GM12878 (cell line): Measurements from ENCODE around the gene CNOT10.

Source experiments
- CEBPB ChIP-seq, 2 experiments: fragments of 150-350 bp in 1 of 2; IDR thresholded peaks; 2 replicates each; pipeline ENCODE4 v1.6.1; 2012 to 2014; ENCODE audit warnings: low read depth in 2 of 2, low read length in 2 of 2, borderline replicate concordance in 1 of 2, inconsistent platforms in 1 of 2
- CREB1 ChIP-seq: IDR thresholded peaks from 2 replicates; pipeline ENCODE4 v1.6.1; 2012; ENCODE audit warnings: low read depth, mild to moderate bottlenecking, inconsistent platforms
- CREM ChIP-seq: IDR thresholded peaks from 2 replicates; pipeline ENCODE4 v1.6.1; 2014; ENCODE audit warnings: antibody characterized with exemption, low read depth
- EP300 ChIP-seq, 2 experiments: fragments of 150-350 bp in 1 of 2; IDR thresholded peaks; 2 replicates each; pipeline ENCODE4 v1.6.1; 2011 to 2012; ENCODE audit warnings: low read depth in 2 of 2, low read length in 2 of 2, borderline replicate concordance in 1 of 2, improper control_type of control experiment in 1 of 2, inconsistent platforms in 1 of 2; ENCODE audit not compliant: control insufficient read depth in 1 of 2
- EZH2 ChIP-seq: IDR thresholded peaks from 2 replicates; pipeline ENCODE4 v1.6.1; 2012; ENCODE audit warnings: low read depth, mild to moderate bottlenecking, control low read depth, inconsistent platforms, low read length, borderline replicate concordance; ENCODE audit not compliant: control insufficient read depth
- MLLT1 ChIP-seq: fragments of 450-650 bp; IDR thresholded peaks from 2 replicates; pipeline ENCODE4 v1.6.1; 2016; ENCODE audit warnings: mild to moderate bottlenecking
- NFIC ChIP-seq: IDR thresholded peaks from 2 replicates; pipeline ENCODE4 v1.6.1; 2012; ENCODE audit warnings: low read depth, mild to moderate bottlenecking, inconsistent platforms, low read length, moderate library complexity
- RFX5 ChIP-seq: IDR thresholded peaks from 2 replicates; pipeline ENCODE4 v1.6.1; 2011; ENCODE audit warnings: low read depth, low read length, improper control_type of control experiment
- YY1 ChIP-seq: IDR thresholded peaks from 2 replicates; pipeline ENCODE4 v1.6.1; 2011; ENCODE audit warnings: low read depth, mild to moderate bottlenecking, low read length
- TF ChIP-seq, protein P1 (sequence below): IDR thresholded peaks from 2 replicates; pipeline ENCODE4 v1.6.1; 2012; ENCODE audit warnings: low read depth, low read length, improper control_type of control experiment
- TF ChIP-seq, protein P2 (sequence below): fragments of 450-650 bp; IDR thresholded peaks from 2 replicates; pipeline ENCODE4 v1.6.1; 2014; ENCODE audit warnings: mild to moderate bottlenecking

DNA sequence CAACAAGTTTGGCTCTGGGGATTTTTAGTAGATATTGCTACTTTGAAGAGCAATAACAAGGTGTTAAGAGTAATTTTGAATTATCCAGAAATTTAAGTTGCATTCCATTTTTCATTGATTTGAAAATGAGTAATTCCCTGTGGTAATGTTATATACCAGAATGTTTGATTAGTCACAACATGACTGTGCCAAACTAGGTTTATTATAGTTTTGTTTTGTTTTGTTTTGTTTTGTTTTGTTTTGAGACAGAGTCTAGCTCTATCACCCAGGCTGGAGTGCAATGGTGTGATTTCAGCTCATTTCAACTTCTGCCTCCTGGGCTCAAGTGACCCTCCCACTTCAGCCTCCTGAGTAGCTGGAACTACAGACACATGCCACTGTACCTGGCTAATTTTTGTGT is 40.7 kb downstream of the CNOT10 start:
- TF ChIP-seq EZH2 (no peak), EP300 (IDR thresholded peaks at IDR 0.05; ENCODE audit: borderline replicate concordance in 1 of 2, control insufficient read depth in 1 of 2, low read depth in 2 of 2, low read length in 2 of 2) (no peak), YY1 (no peak), CREM (no peak), RFX5 (no peak), NFIC (no peak), CREB1 (no peak), MLLT1 (no peak), CEBPB (IDR thresholded peaks at IDR 0.05; ENCODE audit: borderline replicate concordance in 1 of 2, low read depth in 2 of 2, low read length in 2 of 2) (no peak)
- TF ChIP-seq, protein P1, sequence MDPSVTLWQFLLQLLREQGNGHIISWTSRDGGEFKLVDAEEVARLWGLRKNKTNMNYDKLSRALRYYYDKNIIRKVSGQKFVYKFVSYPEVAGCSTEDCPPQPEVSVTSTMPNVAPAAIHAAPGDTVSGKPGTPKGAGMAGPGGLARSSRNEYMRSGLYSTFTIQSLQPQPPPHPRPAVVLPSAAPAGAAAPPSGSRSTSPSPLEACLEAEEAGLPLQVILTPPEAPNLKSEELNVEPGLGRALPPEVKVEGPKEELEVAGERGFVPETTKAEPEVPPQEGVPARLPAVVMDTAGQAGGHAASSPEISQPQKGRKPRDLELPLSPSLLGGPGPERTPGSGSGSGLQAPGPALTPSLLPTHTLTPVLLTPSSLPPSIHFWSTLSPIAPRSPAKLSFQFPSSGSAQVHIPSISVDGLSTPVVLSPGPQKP, result no peak
- TF ChIP-seq, protein P2, sequence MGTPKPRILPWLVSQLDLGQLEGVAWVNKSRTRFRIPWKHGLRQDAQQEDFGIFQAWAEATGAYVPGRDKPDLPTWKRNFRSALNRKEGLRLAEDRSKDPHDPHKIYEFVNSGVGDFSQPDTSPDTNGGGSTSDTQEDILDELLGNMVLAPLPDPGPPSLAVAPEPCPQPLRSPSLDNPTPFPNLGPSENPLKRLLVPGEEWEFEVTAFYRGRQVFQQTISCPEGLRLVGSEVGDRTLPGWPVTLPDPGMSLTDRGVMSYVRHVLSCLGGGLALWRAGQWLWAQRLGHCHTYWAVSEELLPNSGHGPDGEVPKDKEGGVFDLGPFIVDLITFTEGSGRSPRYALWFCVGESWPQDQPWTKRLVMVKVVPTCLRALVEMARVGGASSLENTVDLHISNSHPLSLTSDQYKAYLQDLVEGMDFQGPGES, result no peak
